Stimulated activated CD4-positive, alpha-beta T cell treated with anti-CD3 and anti-CD28 coated beads, Interleukin-4, amount 100 ng/mL, for 48 hours (primary cell): ENCODE data around the gene SF3A1.

Experiments used
- DNase-seq, 2 donors: peaks; one replicate each; pipeline ENCODE4 v3.0.0-alpha.2; 2020; ENCODE audit warnings: low read depth in 2 of 2

SF3A1 gene

DNA sequence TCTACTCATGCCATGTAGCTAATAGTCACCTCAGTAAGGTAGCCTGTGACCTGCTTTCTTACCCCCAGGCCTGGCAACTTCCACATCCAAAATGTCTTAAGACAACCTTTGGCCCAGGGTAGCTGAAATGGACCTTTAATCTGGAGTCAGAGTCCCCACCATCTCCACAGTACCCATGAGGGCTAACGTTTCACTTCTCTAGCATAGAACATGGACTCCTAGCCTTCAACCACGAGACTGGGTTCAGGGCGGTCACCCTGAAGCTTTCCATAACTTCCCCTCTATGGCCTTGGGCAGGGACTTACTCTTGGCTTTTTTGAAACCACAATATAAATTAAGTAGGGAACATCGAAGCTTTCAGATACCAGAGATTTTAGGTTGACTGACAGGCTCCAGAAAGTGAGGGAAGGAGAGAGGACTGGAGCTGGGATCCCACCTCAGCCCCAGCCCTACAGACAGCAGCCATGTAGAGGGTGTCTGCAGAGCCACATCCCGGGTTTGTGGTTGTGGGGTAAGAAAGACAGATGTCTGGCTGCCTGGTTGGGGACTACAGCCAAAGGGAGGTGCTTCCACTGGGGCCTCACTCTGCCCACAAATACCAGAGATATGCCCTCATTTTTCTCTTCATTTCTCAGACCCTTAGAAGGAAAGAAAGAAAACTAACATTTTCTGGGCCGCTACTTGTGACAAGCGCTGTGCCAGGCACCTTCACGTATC lies 32.5 kb downstream of the SF3A1 start:
- no peak for DNase-seq

DNA sequence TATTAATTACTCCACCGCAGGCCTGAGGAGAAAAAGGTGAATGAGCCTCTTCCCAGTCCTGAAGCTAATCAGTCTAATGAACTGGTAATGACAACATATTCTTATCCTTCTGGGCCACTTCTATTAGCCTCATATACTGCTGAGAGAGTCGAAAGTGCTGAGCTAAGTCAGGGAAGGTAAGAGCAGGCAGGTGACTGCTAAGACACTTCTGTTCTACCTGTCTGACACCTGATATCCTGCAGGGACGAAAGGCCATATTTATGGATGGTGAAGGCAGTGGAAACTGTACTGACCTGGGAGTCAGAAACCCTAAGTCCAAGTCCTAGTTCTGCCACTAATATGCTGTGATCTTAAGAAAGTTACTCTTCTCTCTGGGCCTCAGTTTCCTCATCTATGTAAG lies 33.4 kb downstream of the SF3A1 start:
- DNase-seq, result no peak

DNA sequence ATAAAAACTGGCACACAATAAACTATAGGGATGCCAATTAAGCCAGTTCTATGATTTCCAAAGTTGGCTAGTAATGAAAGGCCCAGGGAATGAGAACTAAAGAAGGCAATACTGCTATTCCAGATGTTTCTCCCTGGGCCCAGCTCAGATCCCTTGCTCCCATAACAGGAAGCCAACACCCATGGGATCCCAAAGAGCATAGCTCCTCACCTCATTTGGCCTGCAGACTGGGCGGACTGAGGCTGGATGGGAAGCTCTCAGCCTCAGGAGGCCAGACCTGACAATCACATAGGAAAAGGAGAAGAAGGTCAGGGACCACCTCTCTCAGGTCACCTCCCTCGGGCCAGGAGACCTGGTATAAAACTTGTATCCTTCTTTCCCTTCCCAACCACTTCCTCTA lies 35.2 kb downstream of the SF3A1 start:
- no peak for DNase-seq

DNA sequence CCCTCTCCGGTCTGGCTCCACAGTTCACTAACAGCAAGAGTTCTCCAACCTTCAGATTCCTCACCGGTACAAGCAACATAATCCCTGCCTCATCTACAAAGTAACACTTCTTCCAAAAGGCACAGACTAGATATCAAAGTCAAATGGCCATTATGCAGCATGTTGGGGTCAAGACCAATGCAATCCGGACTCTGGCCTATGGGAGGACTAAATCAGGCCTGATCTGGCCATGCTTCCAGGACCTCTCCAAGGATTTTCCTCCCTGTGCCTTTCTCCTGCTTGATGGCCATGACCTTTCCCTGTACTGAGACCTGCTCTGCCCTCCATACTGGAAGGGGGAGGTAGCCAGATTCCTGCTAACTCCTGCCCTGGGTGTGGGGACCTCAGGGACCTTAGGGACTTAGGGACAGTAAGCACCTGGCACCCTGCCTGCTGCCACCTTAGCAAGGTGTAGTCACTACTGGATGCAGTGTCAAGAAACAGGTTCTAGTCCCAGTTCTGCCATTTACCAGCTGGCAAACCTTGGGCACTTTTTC lies 36.6 kb downstream of the SF3A1 start:
- DNase-seq, result no peak

DNA sequence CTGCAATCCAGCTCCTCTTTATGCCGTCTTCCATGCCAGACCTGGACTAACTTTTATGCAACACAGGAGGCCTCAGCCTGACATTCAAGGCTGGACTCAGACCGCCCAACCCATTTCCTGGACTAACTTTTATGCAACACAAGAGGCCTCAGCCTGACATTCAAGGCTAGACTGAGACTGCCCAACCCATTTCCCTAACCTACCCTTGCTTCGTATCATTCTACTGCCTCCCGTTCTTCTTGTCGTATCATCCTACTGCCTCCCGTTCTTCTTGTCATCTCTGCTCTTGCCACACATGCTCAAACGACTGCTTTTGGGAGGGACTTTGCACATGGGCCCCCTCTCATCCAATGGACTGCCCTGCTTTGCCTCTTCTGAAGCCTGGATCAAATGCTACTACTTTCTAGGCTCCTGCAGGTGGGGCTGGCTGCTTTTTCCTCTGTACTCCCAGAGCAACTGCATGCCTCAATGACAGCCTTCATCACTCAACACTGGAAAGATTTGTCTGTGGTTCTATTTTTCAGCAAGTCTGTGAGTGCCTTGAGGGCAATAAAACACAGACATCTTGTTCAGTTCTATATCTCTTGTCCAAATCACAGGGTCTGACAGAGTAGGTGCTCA lies 37.8 kb downstream of the SF3A1 start:
- no peak for DNase-seq

- DNase-seq, result no peak
These were observed 38.9 kb downstream of the SF3A1 start for GRCh38 chr22:30317778-30318177.

GRCh38 chr22:30315962-30316576 lies 40.6 kb downstream of the SF3A1 start:
- DNase-seq, result no peak

DNA sequence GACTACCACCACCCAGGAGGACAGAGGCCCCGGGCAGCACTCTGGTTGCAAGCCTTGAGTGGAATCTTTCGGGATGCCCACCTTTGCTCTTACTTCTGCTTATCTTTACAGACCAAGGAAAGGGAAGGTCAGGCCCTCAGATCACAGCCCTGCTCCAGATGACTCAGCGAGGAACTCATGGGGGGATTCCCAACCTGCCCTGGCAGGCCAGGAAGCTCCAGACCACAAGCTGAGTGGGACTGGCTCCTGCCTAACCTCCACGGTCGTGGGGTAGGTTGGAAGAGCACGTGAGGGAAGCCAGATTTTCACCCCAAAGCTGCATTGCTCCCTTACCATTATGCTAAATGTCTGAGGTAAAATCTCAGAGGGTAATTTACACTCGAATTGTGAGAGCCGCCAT lies 41.8 kb downstream of the SF3A1 start:
- no peak for DNase-seq

DNA sequence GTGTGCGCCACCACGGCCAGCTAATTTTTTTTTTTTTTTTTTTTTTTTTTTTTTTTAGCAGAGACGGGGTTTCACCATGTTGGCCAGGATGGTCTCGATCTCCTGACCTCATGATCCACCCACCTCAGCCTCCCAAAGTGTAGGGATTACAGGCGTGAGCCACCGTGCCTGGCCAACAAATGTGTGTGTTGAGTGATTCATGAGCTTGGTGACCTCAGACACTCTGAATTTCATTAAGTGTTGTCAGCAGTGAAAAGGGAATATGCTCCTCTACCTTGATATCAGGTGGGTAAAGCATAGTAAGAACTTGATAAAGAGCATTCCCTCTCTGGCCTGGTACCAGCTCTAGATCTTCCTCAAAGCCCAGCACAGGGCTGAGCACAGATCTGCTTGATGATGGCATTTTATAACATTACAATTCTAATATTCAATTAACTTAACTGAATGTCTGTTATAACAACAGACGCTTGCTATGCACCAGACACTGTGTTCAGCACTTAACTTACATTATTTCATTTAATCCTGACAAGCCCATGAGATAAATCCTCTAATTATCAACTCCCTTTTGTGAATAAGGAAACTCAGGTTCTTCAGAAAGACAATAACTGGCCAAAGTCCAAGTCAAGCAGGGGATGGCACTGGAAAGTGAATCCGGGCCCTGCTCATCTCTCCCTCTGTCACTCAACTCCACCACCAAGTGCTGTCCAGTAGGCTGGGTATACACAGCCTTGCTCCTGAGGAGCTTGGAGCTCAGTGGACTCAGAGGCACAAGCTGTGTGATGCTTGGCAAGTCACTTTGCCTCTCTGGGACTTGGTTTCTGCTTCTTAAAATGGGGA lies 42.9 kb downstream of the SF3A1 start:
- DNase-seq, result no peak

GRCh38 chr22:30312053-30312452 lies 44.6 kb downstream of the SF3A1 start:
- DNase-seq, result no peak

GRCh38 chr22:30310881-30311771 lies 45.6 kb downstream of the SF3A1 start:
- no peak for DNase-seq

DNA sequence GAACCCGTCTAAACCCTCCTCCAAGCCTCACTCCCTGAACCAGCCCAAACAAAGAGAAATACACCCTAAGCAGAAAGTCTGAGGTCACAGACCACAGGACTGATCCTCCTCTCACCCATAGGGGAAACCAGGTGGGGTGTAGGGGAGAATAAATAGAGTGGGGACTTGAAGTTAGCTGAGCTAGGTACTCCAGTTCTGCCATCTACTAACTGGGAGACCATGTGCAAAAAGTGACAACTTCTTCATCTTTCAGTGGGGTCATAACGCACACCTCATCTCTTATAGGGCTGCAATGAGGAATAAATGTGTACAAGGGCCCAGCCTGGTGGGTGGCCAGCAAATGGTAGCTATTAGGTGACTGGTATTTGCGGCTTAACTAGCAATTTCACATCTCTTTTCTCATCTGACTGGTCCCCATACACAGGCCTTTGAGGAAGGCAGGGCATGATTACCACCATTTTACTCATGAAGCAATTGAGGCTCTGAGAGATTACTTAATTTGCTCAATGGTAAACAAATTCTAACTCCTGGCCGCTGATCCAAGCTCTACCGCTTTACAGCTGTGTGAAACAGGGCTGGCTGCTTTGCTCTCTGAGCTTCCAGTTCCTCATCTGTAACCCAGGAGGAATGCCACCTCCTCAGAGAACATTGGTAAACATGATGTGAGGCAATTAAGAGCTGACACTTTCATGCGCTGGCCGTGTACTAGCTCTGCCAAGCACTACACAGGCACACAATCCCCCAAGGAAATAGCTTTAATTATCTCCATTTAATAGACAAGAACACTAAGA lies 46.5 kb downstream of the SF3A1 start:
- DNase-seq, result no peak

GRCh38 chr22:30308518-30309230 lies 48.0 kb downstream of the SF3A1 start:
- DNase-seq, result no peak

GRCh38 chr22:30308093-30308492 lies 48.6 kb downstream of the SF3A1 start:
- no peak for DNase-seq

DNA sequence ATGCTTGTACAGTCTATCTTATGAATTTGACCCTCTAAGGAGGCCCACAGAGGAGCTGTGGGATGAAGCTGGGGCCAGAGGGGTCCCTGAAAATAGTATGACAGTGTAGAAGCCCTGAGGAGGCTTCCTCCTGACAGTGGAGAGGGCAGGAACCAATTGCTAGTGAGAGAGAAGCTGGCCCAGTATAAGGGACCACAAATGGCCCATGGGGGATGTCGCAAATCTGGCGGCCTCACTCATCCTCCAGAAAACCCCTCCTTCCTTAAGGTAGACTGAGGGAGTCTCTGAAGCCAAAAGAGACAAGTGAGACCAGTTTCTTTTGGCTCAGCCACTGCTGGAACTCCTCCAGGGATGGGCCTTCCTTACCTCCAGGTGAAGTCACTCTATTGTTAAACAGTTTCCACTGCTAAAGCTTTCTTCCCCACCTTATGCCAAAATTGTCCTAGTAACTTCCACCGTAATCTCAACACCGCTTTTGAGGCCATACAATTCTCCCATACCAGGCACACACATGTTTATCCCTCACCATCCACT lies 49.6 kb downstream of the SF3A1 start:
- no peak for DNase-seq

- no peak for DNase-seq
These were observed 50.1 kb downstream of the SF3A1 start for GRCh38 chr22:30306627-30307011.

- no peak for DNase-seq
These were observed 50.6 kb downstream of the SF3A1 start for GRCh38 chr22:30305906-30306626.

DNA sequence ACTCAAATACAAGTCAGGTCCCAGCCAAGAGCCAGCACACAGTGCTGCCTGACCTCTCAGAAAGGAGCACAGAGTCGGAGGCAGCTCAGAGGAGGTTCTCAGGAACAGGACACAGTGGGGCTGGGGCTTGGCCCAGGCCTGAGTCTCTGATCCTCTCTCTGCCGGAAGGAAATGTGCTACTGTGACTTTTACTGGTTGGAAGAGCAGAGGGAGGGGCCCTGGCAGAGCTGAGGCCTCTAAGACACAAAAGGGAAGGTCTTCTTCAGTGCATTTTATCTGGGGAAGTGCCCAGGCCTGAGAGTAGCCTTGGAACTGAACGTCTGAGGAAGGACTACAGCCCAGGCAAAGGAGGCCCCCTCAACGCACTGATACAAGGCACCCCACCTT lies 51.2 kb downstream of the SF3A1 start:
- no peak for DNase-seq
